ENCODE data around the gene CDRT4. TPM values are rescaled to one million over a fixed set of nuclear protein-coding genes. Genes with fewer than 3 reads are reported as not detected.

The CDRT4 gene
- total RNA-seq: 5.2 and 6.5 TPM in 2 replicates

DNA sequence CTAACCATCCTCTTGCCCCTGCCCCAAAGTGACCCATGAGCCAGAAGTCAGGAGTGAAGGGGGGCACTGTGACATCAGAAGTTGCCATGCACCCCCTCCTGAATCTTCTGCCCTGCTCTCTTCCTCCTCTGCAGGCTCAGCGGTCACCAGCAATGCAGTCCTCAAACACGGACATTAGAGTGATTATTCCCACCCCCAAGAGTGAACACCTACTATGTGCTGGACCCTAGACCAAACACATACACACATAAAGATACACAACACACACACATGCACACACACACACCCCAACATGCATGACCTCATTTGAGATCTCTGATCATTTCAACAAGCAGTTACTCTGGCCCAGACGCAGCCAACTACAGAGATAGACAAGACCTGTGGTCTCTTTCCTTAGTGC is at the start of gene CDRT4:
TSS of gene CDRT4 (minus strand) at position 30 of the 400 bp plus-strand sequence. CDS start 27,383 bp downstream, outside the sequence.
- no peak within 1 kb of the TSS for H3K4me3 ChIP-seq (ENCODE audit: low read depth, low read length)
- no peak for TF ChIP-seq CTCF (IDR thresholded peaks at IDR 0.05; ENCODE audit: insufficient read depth, low read depth, low read length)
- no peak for DNase-seq (ENCODE audit: low read depth)

DNA sequence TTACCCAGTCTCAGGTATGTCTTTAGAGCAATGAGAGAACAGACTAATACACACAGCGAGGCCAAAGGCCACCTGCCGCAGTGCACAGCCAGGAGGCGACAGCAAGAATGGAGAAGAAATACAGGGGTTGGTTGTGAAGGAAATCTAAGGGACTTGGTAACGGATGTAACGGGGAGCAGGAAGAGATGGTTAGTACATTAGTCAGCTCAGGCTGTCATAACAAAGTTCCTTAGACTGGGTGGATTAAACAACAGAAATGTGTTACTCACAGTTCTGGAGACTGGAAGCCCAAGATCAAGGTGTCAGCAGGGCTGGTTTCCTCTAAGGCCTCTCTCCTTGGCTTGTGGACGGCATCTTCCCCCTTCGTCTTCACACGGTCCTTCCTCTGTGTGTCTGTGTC is 48.7 kb upstream of the CDRT4 start:
- DNase-seq (ENCODE audit: low read depth): peak; percentile 63
- H3K4me3 ChIP-seq (ENCODE audit: low read depth, low read length): no peak overlapping the region
- TF ChIP-seq CTCF (IDR thresholded peaks at IDR 0.05; ENCODE audit: insufficient read depth, low read depth, low read length): no peak

GRCh38 chr17:15514469-15514868 is 47.0 kb upstream of the CDRT4 start:
- no peak for TF ChIP-seq CTCF (IDR thresholded peaks at IDR 0.05; ENCODE audit: insufficient read depth, low read depth, low read length)
- H3K4me3 ChIP-seq (ENCODE audit: low read depth, low read length): no peak overlapping the region
- no peak for DNase-seq (ENCODE audit: low read depth)

DNA sequence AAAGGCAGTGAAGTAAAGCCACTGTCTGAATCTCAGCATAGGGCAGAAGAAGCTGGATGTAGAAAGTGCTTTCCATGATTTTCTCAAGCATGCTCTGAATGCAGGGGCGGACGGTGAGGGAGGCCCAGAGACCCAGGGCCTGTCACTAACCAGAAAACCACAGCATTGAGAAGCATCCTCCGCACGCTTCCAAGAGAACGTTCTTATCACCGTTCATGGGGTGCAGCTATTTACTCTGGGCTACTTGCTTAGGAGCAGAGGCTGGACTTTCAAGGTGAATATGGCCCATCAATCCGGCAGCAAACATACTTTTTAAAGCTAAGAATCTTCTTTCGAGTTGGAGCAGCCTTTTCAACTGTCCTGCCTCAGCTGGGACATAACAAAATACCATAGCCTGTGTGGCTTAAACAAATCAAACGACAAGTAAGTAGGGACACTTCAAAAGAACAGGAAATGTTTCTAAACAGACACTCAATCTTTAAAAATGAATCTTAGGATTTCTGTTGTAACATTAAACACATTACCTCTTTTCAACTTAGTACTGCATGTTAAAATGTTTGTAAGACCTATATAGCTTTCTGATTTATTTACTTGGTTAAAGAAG is 46.5 kb upstream of the CDRT4 start:
- DNase-seq (ENCODE audit: low read depth): no peak
- H3K4me3 ChIP-seq (ENCODE audit: low read depth, low read length): no peak overlapping the region
- no peak for TF ChIP-seq CTCF (IDR thresholded peaks at IDR 0.05; ENCODE audit: insufficient read depth, low read depth, low read length)

DNA sequence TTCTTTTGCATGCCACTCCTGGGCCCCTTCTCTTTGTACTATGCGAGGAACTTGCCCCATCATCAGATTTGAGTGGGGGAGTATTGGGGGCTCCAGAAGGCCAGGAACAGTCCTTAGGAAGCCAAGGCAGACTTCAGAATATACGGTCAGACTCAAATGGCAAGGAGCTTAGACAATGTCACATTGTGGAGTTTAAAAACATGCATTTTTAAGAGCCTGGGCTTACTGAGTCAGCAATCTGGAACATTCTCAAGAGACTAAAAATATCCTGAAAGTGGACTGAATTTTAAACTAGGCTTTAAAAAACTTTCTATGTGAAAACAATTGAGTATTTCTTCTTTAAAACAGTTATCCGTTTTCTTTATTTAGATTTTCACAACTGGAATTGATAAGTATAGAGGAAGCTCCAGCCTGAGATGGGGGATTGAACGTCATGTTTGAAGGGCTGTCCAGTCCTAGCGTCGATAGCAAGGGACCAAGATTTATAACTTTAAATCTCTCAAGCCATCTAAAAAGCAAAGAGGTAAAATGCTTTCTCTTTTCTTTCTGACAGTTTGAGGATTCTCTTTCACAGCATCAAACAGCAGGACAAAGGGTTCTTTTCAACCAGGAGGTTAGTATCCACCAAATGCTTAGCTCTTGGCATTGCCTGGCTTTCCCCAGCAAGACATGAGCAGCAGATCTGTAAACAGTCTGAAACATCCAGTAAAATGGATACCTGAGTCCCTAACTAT is 45.8 kb upstream of the CDRT4 start:
- no peak for DNase-seq (ENCODE audit: low read depth)
- no peak overlapping the region for H3K4me3 ChIP-seq (ENCODE audit: low read depth, low read length)
- TF ChIP-seq CTCF (IDR thresholded peaks at IDR 0.05; ENCODE audit: insufficient read depth, low read depth, low read length): no peak

GRCh38 chr17:15512071-15512709 is 44.8 kb upstream of the CDRT4 start:
- no peak overlapping the region for H3K4me3 ChIP-seq (ENCODE audit: low read depth, low read length)
- TF ChIP-seq CTCF (IDR thresholded peaks at IDR 0.05; ENCODE audit: insufficient read depth, low read depth, low read length): no peak
- DNase-seq (ENCODE audit: low read depth): no peak

All from fibroblast of villous mesenchyme (primary cell).